OCI-LY7 (cell line): Measurements from ENCODE around the gene MIX23. TPM values are rescaled to one million over a fixed set of nuclear protein-coding genes. Genes with fewer than 3 reads are reported as not detected.

Experiments
- BruUV-seq: library from RNA; stranded (reverse); fragments of 400-500 nt; replicated peaks from 2 replicates; lab custom pipeline; 2021; lab: Mats Ljungman, UMichigan
- CTCF ChIA-PET: fragments of 300-600 bp; sonication (Branson Sonifier 250); formaldehyde crosslinking; loops from one replicate; lab custom pipeline; 2022; ENCODE audit warnings: antibody characterized with exemption; ENCODE audit not compliant: unreplicated experiment; lab: Charles Lee
- POLR2A ChIA-PET: fragments of 300-600 bp; sonication (Branson Sonifier 250); formaldehyde crosslinking; loops from one replicate; lab custom pipeline; 2022; ENCODE audit warnings: antibody characterized with exemption; lab: Charles Lee
- DNase-seq: peaks from one replicate; pipeline ENCODE4 v3.0.0-alpha.2; 2015; ENCODE audit warnings: low spot score
- H2AFZ ChIP-seq: fragments of 200-600 bp; sonication (generic), shearing (Covaris generic); 2 replicates; pipeline ENCODE4 v1.6.1; 2014; ENCODE audit warnings: mild to moderate bottlenecking, antibody characterized with exemption, low read length, moderate library complexity
- H3K27ac ChIP-seq: fragments of 200-600 bp; sonication (generic); 2 replicates; pipeline ENCODE4 v1.5.1; 2014; ENCODE audit warnings: mixed run types, low read depth, mild to moderate bottlenecking, moderate library complexity, low read length, inconsistent platforms; ENCODE audit not compliant: poor library complexity, severe bottlenecking
- H3K36me3 ChIP-seq: fragments of 200-600 bp; sonication (generic); 2 replicates; pipeline ENCODE4 v1.6.1; 2014; ENCODE audit warnings: mild to moderate bottlenecking, antibody characterized with exemption, low read length, moderate library complexity, mixed read lengths; ENCODE audit not compliant: insufficient read depth
- H3K4me1 ChIP-seq: fragments of 200-600 bp; sonication (generic); 2 replicates; pipeline ENCODE4 v1.5.1; 2014; ENCODE audit warnings: mild to moderate bottlenecking, low read length; ENCODE audit not compliant: insufficient read depth, poor library complexity, severe bottlenecking
- H3K4me2 ChIP-seq: fragments of 200-600 bp; sonication (generic); 2 replicates; pipeline ENCODE4 v1.6.1; 2014; ENCODE audit warnings: mild to moderate bottlenecking, low read length
- H3K4me3 ChIP-seq: fragments of 200-600 bp; sonication (generic); 2 replicates; pipeline ENCODE4 v1.5.1; 2014; ENCODE audit warnings: mild to moderate bottlenecking, low read depth, low read length; ENCODE audit not compliant: poor library complexity, severe bottlenecking
- H3K79me2 ChIP-seq: fragments of 200-600 bp; sonication (generic); 2 replicates; pipeline ENCODE4 v1.6.1; 2016; ENCODE audit warnings: low read depth, mild to moderate bottlenecking, low read length, moderate library complexity, mixed read lengths; ENCODE audit not compliant: insufficient read depth
- H3K9me2 ChIP-seq: fragments of 200-600 bp; sonication (generic); 2 replicates; pipeline ENCODE4 v1.6.1; 2016; ENCODE audit warnings: mild to moderate bottlenecking, low read length, mixed read lengths; ENCODE audit not compliant: insufficient read depth
- H3K9me3 ChIP-seq: fragments of 200-600 bp; sonication (generic); 2 replicates; pipeline ENCODE4 v1.6.1; 2014; ENCODE audit warnings: mild to moderate bottlenecking, mixed run types, low read length, mixed read lengths
- H4K20me1 ChIP-seq: fragments of 200-600 bp; sonication (generic); 2 replicates; pipeline ENCODE4 v1.6.1; 2014; ENCODE audit warnings: mild to moderate bottlenecking, antibody characterized with exemption, low read length, moderate library complexity, mixed read lengths; ENCODE audit not compliant: insufficient read depth
- CTCF ChIP-seq: fragments of 200-600 bp; sonication (generic); conservative IDR thresholded peaks from 2 replicates; pipeline ENCODE4 v1.5.1; 2014; ENCODE audit warnings: mild to moderate bottlenecking, antibody characterized with exemption, low read length, moderate library complexity, mixed read lengths
- EZH2phosphoT487 ChIP-seq: fragments of 200-600 bp; sonication (generic); IDR thresholded peaks from 2 replicates; pipeline ENCODE4 v1.6.1; 2018; ENCODE audit warnings: low read depth, borderline replicate concordance, mild to moderate bottlenecking, mixed run types, antibody characterized with exemption, low read length, moderate library complexity, mixed read lengths
- intact Hi-C: fragments of 100-400 bp; cut with micrococcal nuclease; formaldehyde crosslinking; loops from one replicate; pipeline ENCODE4 v1.10.0; 2022; ENCODE audit not compliant: unreplicated experiment
- total RNA-seq, 2 experiments: library from RNA; depleted of rRNA in 1 of 2; stranded (reverse); fragments of >200 nt in 1 of 2; shearing (Covaris generic) in 1 of 2; gene quantifications; 2 replicates each; pipeline ENCODE4 v1.2.3, GENCODE V29; 2014 to 2022

MIX23 gene
- total RNA-seq, 2 experiments from 2014 or later: 44.7 to 71.3 TPM

GRCh38 chr3:122322095-122323075, 60.6 kb downstream of the MIX23 start:
- Histone ChIP-seq H3K4me1 (peaks cover 7% of the 10 kb centered on the region), H3K4me2 (no peak overlapping the region), H3K27ac (no peak overlapping the region), H3K79me2 (no peaks in the 10 kb centered on the region), H4K20me1 (no peaks in the 10 kb centered on the region), H3K9me3 (0 out of 2 replicates have a peak, but pooled peaks cover 7% of the 10 kb centered on the region), H3K36me3 (no peaks in the 10 kb centered on the region), H2AFZ (no peak overlapping the region), H3K9me2 (no peaks in the 10 kb centered on the region), H3K4me3 (no peak overlapping the region)
- no TSS peak for BruUV-seq
- TF ChIP-seq EZH2phosphoT487: no peak
- no peak for TF ChIP-seq CTCF
- ChIA-PET POLR2A (interaction anchor here (0.6 to 1.2 kb wide), 4 partner anchors 9 to 517 kb away, joined by 3 to 6 read pairs (median 4); no protein-coding TSS in a partner anchor), CTCF (no interaction called here)
- no peak for DNase-seq
- intact Hi-C loops: no loop called here

- BruUV-seq: no TSS peak
- Histone ChIP-seq H3K4me3 (no peak overlapping the region), H2AFZ (no peak overlapping the region), H3K79me2 (no peaks in the 10 kb centered on the region), H3K4me1 (no peaks in the 10 kb centered on the region), H3K36me3 (no peaks in the 10 kb centered on the region), H3K9me2 (no peaks in the 10 kb centered on the region), H3K9me3 (0 out of 2 replicates have a peak, but pooled peaks cover 7% of the 10 kb centered on the region), H3K27ac (no peak overlapping the region), H3K4me2 (no peak overlapping the region), H4K20me1 (no peaks in the 10 kb centered on the region)
- POLR2A ChIA-PET: interaction anchor here (0.7 to 2.3 kb wide), 3 partner anchors 12 to 911 kb away, joined by 3 to 7 read pairs (median 5); no protein-coding TSS in a partner anchor
- intact Hi-C loops: no loop called here
- no peak for TF ChIP-seq EZH2phosphoT487
- TF ChIP-seq CTCF: no peak
- CTCF ChIA-PET: no interaction called here
- no peak for DNase-seq
Observed at GRCh38 chr3:122318620-122319019, 64.4 kb downstream of the MIX23 start.

GRCh38 chr3:122316368-122316767, 66.7 kb downstream of the MIX23 start:
- no peak for DNase-seq
- Histone ChIP-seq H3K79me2 (no peaks in the 10 kb centered on the region), H3K9me2 (no peaks in the 10 kb centered on the region), H3K9me3 (0 out of 2 replicates have a peak, but pooled peaks cover 7% of the 10 kb centered on the region), H4K20me1 (no peaks in the 10 kb centered on the region), H3K4me3 (no peak overlapping the region), H2AFZ (no peak overlapping the region), H3K36me3 (no peaks in the 10 kb centered on the region), H3K4me1 (no peaks in the 10 kb centered on the region), H3K4me2 (no peak overlapping the region), H3K27ac (no peak overlapping the region)
- ChIA-PET POLR2A (no interaction called here), CTCF (no interaction called here)
- BruUV-seq: no TSS peak
- TF ChIP-seq CTCF (no peak), EZH2phosphoT487 (no peak)
- intact Hi-C loops: no loop called here
